ENCODE results near the gene SORCS2. TPM values are rescaled to one million over a fixed set of nuclear protein-coding genes. Genes with fewer than 3 reads are reported as not detected.

The SORCS2 gene
- total RNA-seq, 1 experiment from 2014 or later: 0.15 TPM

GRCh38 chr4:7145291-7145934 lies 46.9 kb upstream of the SORCS2 start:
- ATAC-seq (no peak), DNase-seq (ENCODE audit: low read depth, low spot score) (no peak)
- CTCF ChIA-PET: no interaction called here
- no peaks in the 10 kb centered on the region for H3K27me3 ChIP-seq (ENCODE audit: control insufficient read depth, insufficient read depth, low read length)
- in situ Hi-C loops (cut with HindIII; ENCODE audit: low pct_unique_long_range_greater_than_20kb, low sequenced_read_pairs): no loop called here
- H3K36me3 ChIP-seq (ENCODE audit: control insufficient read depth, insufficient read depth, low read length): no peaks in the 10 kb centered on the region
- no TSS peak for BruUV-seq (replicated peaks)
- no peaks in the 10 kb centered on the region for H3K9me3 ChIP-seq (ENCODE audit: control insufficient read depth, insufficient read depth, low read depth, low read length)
- POLR2A ChIA-PET: no interaction called here
- H3K27ac ChIP-seq (ENCODE audit: low read length): no peak overlapping the region
- intact Hi-C loops (cut with micrococcal nuclease; ENCODE audit: unreplicated experiment): no loop called here
- H3K4me1 ChIP-seq (ENCODE audit: control insufficient read depth, insufficient read depth, low read length): no peaks in the 10 kb centered on the region
- TF ChIP-seq TCF7L2 (IDR thresholded peaks at IDR 0.05; ENCODE audit: low read depth, low read length) (no peak), CTCF (IDR thresholded peaks at IDR 0.05) (no peak), REST (IDR thresholded peaks at IDR 0.05; ENCODE audit: insufficient read depth in 1 of 2, low read depth in 2 of 2, low read length in 1 of 2) (no peak), POLR2AphosphoS5 (IDR thresholded peaks at IDR 0.05; ENCODE audit: low read depth, low read length) (no peak), SIN3A (IDR thresholded peaks at IDR 0.05; ENCODE audit: borderline replicate concordance, insufficient read depth, low read depth, low read length) (no peak)
- H3K4me3 ChIP-seq (ENCODE audit: low read depth in 2 of 2, low read length in 2 of 2): no peak overlapping the region

- TF ChIP-seq TCF7L2 (IDR thresholded peaks at IDR 0.05; ENCODE audit: low read depth, low read length) (no peak), SIN3A (IDR thresholded peaks at IDR 0.05; ENCODE audit: borderline replicate concordance, insufficient read depth, low read depth, low read length) (no peak), CTCF (IDR thresholded peaks at IDR 0.05) (no peak), REST (IDR thresholded peaks at IDR 0.05; ENCODE audit: insufficient read depth in 1 of 2, low read depth in 2 of 2, low read length in 1 of 2) (no peak), POLR2AphosphoS5 (IDR thresholded peaks at IDR 0.05; ENCODE audit: low read depth, low read length) (no peak)
- DNase-seq (ENCODE audit: low read depth, low spot score): no peak
- no peak overlapping the region for H3K27ac ChIP-seq (ENCODE audit: low read length)
- intact Hi-C loops (cut with micrococcal nuclease; ENCODE audit: unreplicated experiment) (no loop called here), in situ Hi-C loops (cut with HindIII; ENCODE audit: low pct_unique_long_range_greater_than_20kb, low sequenced_read_pairs) (no loop called here)
- no TSS peak for BruUV-seq (replicated peaks)
- no peaks in the 10 kb centered on the region for H3K9me3 ChIP-seq (ENCODE audit: control insufficient read depth, insufficient read depth, low read depth, low read length)
- CTCF ChIA-PET: interaction anchor here (1.4 kb wide), 1 partner anchor 11 kb away, joined by 5 read pairs; no protein-coding TSS in a partner anchor
- H3K27me3 ChIP-seq (ENCODE audit: control insufficient read depth, insufficient read depth, low read length): no peaks in the 10 kb centered on the region
- H3K36me3 ChIP-seq (ENCODE audit: control insufficient read depth, insufficient read depth, low read length): no peaks in the 10 kb centered on the region
- no peak overlapping the region for H3K4me3 ChIP-seq (ENCODE audit: low read depth in 2 of 2, low read length in 2 of 2)
- no peak for ATAC-seq
- H3K4me1 ChIP-seq (ENCODE audit: control insufficient read depth, insufficient read depth, low read length): no peaks in the 10 kb centered on the region
- POLR2A ChIA-PET: no interaction called here
Observed at GRCh38 chr4:7146059-7146785, 46.1 kb upstream of the SORCS2 start.

Measured in Panc1 (cell line).